Hematopoietic multipotent progenitor cell treated with erythropoietin and hydrocortisone succinate and interleukin-3 and kit ligand, for 15 days (in vitro differentiated cells): Measurements from ENCODE around the gene TBL2.
"Not testable (repeated sequence)": the region's sequence is repeated elsewhere in the genome, so short reads cannot be mapped to it uniquely, and the experiment has no call there.

Experiments used
- DNase-seq: peaks from one replicate; pipeline ENCODE4 v3.0.0-alpha.2; 2015; ENCODE audit warnings: low spot score

Gene TBL2

GRCh38 chr7:73535918-73536317 is 42.5 kb downstream of the TBL2 start:
- not testable (repeated sequence) for DNase-seq

DNA sequence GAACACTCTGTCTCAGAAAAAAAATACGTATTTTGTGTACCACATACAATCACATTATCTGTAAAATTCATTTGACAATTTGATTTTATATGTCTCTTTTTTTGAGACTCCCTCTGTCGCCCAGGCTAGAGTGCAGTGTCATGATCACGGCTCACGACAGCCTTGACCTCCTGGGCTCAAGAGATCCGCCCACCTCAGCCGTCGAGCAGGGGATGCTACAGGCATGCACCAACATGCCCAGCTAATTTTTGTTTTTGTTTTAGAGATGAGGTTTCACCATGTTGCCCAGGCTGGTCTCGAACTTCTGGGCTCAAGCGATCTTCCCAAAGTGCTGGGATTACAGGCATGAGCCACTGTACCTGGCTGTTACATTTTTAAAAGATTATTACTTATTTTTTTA is 44.6 kb downstream of the TBL2 start:
- DNase-seq = no peak

DNA sequence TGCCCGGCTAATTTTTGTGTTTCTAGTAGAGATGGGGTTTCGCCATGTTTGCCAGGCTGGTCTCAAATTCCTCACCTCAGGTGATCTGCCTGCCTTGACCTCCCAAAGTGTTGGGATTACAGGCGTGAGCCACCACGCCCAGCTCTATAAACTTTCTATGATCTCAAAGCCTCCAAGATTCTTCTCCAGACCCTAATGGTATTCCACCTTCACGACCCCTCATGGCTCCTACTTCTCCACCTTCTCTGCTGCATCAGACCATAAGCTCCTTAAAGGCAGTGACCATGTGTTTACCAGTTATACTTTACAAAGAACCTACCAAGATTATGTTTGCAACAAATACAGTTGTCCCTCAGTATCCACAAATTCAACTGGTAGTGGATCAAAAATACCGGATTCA is 46.2 kb downstream of the TBL2 start:
- no peak for DNase-seq

GRCh38 chr7:73530800-73531199 is 47.6 kb downstream of the TBL2 start:
- no peak for DNase-seq

GRCh38 chr7:73526896-73527821 is 51.2 kb downstream of the TBL2 start:
- DNase-seq = no peak

DNA sequence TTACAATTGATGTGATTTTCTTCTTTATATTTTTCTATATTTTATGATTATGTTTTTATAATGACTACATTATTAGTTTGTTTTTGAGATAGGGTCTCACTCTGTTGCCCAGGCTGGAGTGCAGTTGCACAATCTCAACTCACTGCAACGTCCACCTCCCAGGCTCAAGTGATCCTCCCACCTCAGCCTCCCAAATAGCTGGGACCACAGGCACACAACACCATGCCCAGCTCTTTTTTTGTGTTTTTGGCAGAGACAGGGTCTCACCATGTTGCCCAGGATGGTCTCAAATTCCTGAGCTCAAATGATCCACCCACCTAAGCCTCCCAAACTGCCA is 52.3 kb downstream of the TBL2 start:
- DNase-seq = not testable (repeated sequence)

GRCh38 chr7:73522105-73522872 is 56.1 kb downstream of the TBL2 start, which contains the start of gene BAZ1B:
Gene BAZ1B, minus strand, starts transcription at chr7:73522293. Its CDS starts 360 bp downstream, at chr7:73521933.
- DNase-seq = peak; percentile 95

- DNase-seq = no peak
Observed at GRCh38 chr7:73521636-73522104, 56.7 kb downstream of the TBL2 start.

DNA sequence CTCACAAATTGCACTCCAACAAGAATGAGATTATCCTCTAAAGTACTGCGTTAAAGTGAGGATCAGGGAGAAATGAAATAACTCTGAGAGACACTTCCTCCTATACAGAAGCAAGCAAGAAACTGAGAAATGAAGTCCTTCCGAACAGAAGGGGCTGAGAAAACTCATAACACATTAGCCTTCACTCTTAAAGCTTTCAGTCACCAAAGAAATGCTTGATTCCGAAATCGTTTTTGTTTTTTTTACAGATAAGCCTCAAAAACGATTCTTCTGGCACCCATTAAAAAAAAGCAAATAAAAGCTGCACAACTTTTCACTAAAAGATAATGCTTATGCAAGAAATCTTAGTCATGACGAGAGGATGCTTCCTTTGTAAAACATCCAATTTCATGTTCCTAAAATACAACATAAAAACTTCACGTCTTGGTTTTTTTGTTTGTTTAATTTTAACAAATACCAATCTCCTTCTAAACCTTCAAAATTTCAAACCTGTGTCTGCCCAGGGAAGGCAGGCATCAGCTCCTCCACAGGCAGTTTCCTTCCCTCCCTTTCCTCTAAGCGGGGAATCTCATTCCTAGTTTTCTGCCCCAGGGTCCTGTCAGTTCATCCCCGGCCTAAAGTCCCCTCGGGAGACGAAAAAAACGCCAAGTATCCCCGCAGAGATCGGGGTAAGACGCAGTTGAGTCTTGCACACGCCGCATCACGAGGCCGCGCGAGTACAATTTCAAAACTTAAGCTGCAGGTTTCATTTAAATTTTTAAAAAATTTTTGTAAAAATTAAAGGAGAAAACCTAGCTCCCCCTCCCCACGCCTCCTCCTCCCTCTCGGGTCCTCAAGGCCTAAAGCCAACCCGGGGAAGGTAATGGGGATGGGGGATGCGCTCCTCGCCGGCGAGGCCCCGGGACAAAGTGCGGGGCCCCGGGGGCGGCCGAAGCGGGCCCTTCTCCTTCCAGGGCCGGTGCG is 57.4 kb downstream of the TBL2 start:
- DNase-seq = peak; percentile 20

DNA sequence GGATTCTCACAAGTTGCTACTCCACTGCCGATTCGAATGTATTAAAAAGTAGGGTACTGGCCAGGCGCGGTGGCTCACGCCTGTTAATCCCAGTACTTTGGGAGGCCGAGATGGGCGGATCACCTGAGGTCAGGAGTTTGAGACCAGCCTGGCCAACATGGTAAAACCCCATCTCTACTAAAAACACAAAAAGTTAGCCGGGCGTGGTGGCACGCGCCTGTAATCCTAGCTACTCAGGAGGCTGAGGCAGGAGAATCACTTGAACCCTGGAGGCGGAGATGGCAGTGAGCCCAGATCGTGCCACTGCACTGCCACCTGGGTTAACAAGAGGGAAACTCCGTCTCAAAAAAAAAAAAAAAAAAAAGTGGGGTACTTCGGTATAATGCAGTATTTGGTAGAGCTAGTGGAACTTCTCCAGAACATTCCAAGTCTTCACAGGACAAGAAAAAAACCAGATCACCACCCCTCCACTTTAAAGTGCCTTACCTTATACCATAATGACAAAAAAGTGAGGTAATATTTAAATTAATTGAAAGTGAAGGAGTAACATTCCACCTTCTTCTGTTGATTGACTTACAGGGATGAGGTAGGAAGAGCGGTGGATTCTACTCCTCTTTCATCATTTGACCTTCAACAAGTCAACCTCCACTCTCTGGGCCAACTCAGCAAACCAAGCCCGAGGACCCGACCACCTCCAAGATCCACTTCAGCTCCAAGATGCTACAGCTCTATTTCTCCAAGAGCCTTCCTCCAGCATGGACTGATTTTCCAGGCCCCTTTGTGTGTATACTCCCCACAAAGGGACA is 58.3 kb downstream of the TBL2 start:
- DNase-seq = peak; percentile 47

DNA sequence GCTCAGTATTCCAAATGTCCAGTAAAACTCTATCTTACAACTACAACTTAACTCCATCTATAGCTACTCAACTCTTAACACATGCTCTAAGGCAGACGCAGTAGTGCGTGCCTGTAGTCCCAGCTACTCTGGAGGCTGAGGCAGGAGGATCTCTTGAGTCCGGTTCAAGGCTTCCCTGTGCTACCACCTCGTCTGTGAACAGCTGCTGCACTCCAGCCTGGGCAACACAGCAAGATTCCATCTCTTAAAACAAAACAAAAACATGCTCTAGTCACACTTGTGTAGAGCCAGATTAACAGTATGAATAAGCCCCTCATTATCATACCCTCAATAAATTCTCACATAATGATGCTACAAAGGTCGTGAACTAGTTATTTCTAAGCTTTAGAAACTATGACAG is 59.9 kb downstream of the TBL2 start:
- DNase-seq = no peak
